ENCODE data around the gene GJC1. TPM values are rescaled to one million over a fixed set of nuclear protein-coding genes. Genes with fewer than 3 reads are reported as not detected.
A peak's percentile ranks its signal among the peaks of the same experiment; 100 is the strongest.

The GJC1 gene
- 1 to 10 TPM; 1.6 to 2.2 TPM for total RNA-seq

DNA sequence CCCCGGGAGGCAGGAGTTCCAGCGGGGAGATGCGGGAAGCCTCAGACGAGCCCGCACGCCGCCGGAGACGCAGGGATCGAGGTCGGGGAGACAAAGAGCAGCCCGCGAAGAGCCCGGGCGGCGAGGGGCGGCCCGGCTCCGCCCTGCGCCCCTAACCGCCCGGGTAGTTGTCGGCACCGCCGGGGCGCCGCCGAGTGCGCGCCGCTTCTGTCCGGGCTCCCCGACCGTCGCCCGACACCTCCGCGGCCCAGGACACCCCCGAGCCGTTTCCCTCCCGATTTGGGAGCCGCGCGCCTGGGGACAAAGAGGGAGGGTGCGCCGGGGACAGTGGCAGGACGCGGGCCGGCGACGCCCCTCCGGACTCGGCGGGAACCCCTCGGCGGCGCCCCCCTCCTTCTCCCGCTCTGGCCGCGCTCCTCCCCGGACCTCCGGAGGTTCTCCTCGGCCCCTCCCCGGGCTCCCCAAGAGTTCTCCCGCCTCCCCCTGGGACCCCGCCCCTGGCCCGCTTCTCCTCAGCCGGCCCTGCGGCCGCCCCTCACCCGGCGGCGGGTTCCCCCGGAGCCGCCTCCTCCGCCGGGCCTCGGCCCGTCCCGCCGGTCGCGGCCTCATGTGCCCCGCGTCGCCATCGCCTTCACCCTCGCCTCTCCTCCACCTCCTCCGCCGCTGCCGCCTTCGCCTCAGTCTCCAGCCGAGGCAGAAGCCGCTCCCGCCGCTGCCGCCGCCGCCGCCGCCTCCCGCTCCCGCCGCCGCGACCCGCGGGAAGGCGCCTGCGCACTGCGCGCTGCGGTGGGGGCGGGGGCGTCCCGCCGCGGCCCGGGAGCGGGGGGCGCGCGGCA is at the start of gene GJC1:
Gene GJC1 (minus strand): TSS at position 765 of the 836 bp plus-strand sequence. CDS start 24,470 bp downstream, outside the sequence.
- DNase-seq, result no peak
- Mint-ChIP-seq H3K4me3 (peak within 1 kb of the TSS; percentile 70), H3K36me3 (ENCODE audit: low read depth) (no peaks in the 10 kb centered on the region), H3K27ac (peak within 1 kb of the TSS; percentile 9), H3K4me1 (ENCODE audit: low read depth) (peaks cover 12% of the 10 kb centered on the region), H3K9me3 (ENCODE audit: insufficient read depth) (no peaks in the 10 kb centered on the region), H3K27me3 (ENCODE audit: low read depth) (peaks cover 49% of the 10 kb centered on the region)
- ChIA-PET POLR2A (no interaction called here), CTCF (interaction anchor here (0.7 to 1.6 kb wide), 4 partner anchors 11 to 306 kb away, joined by 3 to 6 read pairs (median 4); partner anchors contain the start of gene ACBD4)
- peak; percentile 77 for ATAC-seq

DNA sequence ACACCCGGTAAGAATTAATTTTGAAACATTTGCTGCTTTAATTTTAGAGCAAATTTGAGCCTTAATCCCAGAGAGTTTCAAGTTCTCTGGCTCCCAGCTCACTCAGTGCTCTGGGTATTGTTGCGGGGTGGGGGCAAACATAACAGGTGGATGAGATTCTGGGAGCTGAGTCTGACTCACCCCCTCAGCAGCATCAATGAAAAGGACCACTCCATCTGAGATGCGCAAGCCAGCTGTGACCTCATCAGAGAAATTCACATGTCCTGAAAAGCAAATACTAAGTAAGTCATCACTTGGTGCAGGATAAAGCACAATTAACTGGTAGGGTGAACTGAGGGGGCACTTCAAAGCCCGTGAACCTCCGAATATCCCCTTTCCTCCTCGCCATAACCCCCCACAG is 49.3 kb upstream of the GJC1 start:
- no peak for DNase-seq
- H3K27ac Mint-ChIP-seq, result no peak overlapping the region
- peaks cover 54% of the 10 kb centered on the region for H3K36me3 Mint-ChIP-seq (ENCODE audit: low read depth)
- no peak for ATAC-seq
- no peaks in the 10 kb centered on the region for H3K27me3 Mint-ChIP-seq (ENCODE audit: low read depth)
- ChIA-PET CTCF (interaction anchor here (0.9 to 3.3 kb wide), 23 partner anchors 8 to 256 kb away, joined by 3 to 49 read pairs (median 5); partner anchors contain the start of genes ACBD4 and EFTUD2), POLR2A (no interaction called here)
- H3K4me1 Mint-ChIP-seq (ENCODE audit: low read depth), result no peaks in the 10 kb centered on the region
- H3K9me3 Mint-ChIP-seq (ENCODE audit: insufficient read depth), result no peaks in the 10 kb centered on the region
- H3K4me3 Mint-ChIP-seq, result no peak overlapping the region

DNA sequence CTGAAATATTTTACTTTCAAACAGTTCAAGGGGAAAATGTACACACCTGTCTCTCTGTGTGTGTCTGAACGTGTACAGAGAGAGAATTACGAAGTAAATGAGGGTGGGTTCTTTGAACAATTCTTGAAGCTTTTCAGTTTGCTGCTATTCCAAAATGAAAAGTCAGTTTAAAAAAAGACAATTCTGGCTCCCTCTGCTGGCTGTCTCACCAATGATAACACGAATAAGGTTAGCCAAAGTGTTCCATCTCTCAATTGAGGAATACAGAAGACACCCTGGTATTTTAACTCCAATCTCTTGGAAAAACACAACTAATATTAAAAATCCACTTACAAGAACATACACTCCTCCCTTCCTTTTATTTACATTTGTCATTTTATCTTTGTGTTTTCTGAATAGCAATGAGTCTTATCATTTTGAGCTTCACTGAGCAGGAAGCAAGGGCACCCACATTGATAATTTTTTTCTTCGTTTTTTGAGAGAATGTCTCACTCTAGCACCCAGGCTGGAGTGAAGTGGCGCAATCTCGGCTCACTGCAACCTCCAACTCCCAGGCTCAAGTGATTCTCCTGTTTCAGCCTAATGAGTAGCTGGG is 48.6 kb upstream of the GJC1 start:
- Mint-ChIP-seq H3K4me1 (ENCODE audit: low read depth) (no peaks in the 10 kb centered on the region), H3K27me3 (ENCODE audit: low read depth) (no peaks in the 10 kb centered on the region), H3K9me3 (ENCODE audit: insufficient read depth) (no peaks in the 10 kb centered on the region), H3K27ac (peak overlapping the region; percentile 4), H3K36me3 (ENCODE audit: low read depth) (peaks cover 55% of the 10 kb centered on the region), H3K4me3 (no peak overlapping the region)
- ChIA-PET CTCF (interaction anchor here (0.9 to 3.3 kb wide), 28 partner anchors 9 to 257 kb away, joined by 3 to 49 read pairs (median 5); partner anchors contain the start of genes ACBD4 and EFTUD2), POLR2A (no interaction called here)
- peak; percentile 54 for DNase-seq
- no peak for ATAC-seq

DNA sequence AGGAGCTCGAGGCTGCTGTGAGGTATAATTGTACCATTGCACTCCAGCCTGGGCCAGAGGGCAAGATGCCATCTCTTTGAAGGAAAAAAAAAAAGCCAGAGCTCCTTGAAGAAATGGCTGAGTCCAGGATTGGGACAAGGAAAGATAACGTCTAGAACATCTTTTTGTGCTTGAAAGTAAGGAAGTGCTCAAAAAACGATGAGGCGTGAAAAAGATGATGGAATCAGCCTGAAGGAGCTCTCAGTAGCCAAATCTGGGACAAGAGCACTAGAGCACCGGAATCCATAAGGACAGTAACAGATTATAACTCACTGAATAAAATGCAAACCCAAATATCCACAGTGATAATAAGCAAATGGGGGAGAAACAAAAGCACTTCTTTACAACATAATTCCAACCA is 47.0 kb upstream of the GJC1 start:
- Mint-ChIP-seq H3K27ac (no peak overlapping the region), H3K27me3 (ENCODE audit: low read depth) (no peaks in the 10 kb centered on the region), H3K9me3 (ENCODE audit: insufficient read depth) (no peaks in the 10 kb centered on the region), H3K4me3 (no peak overlapping the region), H3K4me1 (ENCODE audit: low read depth) (no peaks in the 10 kb centered on the region), H3K36me3 (ENCODE audit: low read depth) (peaks cover 47% of the 10 kb centered on the region)
- POLR2A ChIA-PET, result no interaction called here
- ATAC-seq (no peak), DNase-seq (no peak)
- CTCF ChIA-PET, result interaction anchor here (0.7 to 3.3 kb wide), 6 partner anchors 10 to 192 kb away, joined by 3 to 49 read pairs (median 5); no protein-coding TSS in a partner anchor

DNA sequence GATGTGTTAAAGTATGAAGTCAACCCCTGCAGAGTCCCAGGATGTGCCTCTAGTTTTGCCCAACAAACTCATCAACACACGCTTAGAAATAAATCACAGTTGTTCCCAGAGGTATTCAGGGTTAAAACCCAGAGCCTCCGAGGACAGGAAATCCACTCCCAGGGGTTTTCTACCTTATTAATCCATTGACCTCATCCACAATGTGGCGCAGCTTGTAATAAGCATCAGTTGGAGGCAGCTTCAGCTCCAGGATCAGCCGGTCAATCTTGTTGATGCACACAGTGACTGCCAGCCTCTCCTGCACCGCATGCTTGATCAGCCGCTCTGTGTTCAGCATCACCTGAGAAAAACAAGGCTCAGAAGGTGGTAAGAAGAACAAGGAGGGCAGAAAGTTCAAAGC is 45.7 kb upstream of the GJC1 start:
- Mint-ChIP-seq H3K27me3 (ENCODE audit: low read depth) (no peaks in the 10 kb centered on the region), H3K9me3 (ENCODE audit: insufficient read depth) (no peaks in the 10 kb centered on the region), H3K27ac (no peak overlapping the region), H3K4me1 (ENCODE audit: low read depth) (no peaks in the 10 kb centered on the region), H3K4me3 (no peak overlapping the region), H3K36me3 (ENCODE audit: low read depth) (peaks cover 50% of the 10 kb centered on the region)
- DNase-seq (no peak), ATAC-seq (no peak)
- ChIA-PET POLR2A (no interaction called here), CTCF (interaction anchor here (1.1 kb wide), 1 partner anchor 100 kb away, joined by 3 read pairs; no protein-coding TSS in a partner anchor)

DNA sequence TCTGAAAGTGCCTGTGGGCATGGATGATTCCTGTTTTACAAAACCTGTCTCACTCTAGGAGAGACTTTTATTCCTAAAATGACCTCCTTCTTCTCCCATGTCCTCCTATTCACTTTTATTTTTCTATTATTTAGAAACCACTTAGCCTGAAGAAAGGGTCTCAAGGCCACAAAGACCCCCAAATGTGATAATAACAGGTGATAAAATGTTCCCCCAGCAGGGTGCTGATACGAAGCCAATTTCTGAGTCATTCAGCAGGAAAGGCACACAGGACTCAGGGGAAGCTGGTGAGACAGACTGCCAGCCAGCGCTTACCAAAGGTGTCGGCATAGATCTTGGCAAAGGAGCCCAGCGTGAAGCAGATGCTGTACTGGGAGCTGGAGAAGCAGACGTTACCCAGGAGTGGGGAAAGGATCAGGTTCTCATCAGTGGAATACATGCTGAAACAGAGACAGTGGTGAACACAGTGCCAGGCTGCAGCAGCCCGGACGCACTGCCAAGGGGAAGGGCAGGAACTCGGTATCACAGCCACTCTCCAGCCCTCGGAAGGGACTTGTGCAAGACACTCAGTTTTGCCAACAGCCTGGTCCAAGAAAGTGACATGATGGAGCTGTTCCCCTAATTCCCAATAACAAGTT is 42.2 kb upstream of the GJC1 start:
- Mint-ChIP-seq H3K27me3 (ENCODE audit: low read depth) (no peaks in the 10 kb centered on the region), H3K4me3 (no peak overlapping the region), H3K4me1 (ENCODE audit: low read depth) (no peaks in the 10 kb centered on the region), H3K27ac (no peak overlapping the region), H3K36me3 (ENCODE audit: low read depth) (peaks cover 43% of the 10 kb centered on the region), H3K9me3 (ENCODE audit: insufficient read depth) (no peaks in the 10 kb centered on the region)
- no peak for DNase-seq
- ATAC-seq, result no peak
- ChIA-PET POLR2A (no interaction called here), CTCF (no interaction called here)

DNA sequence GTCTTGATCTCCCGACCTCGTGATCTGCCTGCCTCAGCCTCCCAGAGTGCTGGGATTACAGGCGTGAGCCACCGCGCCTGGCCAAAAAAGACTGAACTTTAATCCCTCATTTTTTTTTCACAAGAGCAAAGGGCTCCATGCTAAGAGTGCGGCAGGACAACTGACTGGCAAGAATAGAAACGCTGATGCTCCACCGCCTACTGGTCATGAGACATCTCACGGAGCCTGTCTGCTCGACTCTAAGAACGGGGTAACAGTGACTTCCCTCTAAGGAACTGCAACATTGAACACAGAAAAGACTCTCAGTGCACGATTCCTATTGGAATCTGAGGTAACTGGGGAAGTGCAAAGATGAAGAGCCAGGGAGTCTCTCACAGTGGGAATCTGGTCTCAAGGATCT is 41.5 kb upstream of the GJC1 start:
- ATAC-seq (no peak), DNase-seq (no peak)
- H3K4me3 Mint-ChIP-seq, result no peak overlapping the region
- H3K9me3 Mint-ChIP-seq (ENCODE audit: insufficient read depth), result no peaks in the 10 kb centered on the region
- H3K36me3 Mint-ChIP-seq (ENCODE audit: low read depth), result peaks cover 42% of the 10 kb centered on the region
- ChIA-PET POLR2A (interaction anchor here (1.0 kb wide), 1 partner anchor 28 kb away, joined by 3 read pairs; the partner anchor contains the start of gene EFTUD2), CTCF (no interaction called here)
- no peaks in the 10 kb centered on the region for H3K27me3 Mint-ChIP-seq (ENCODE audit: low read depth)
- H3K4me1 Mint-ChIP-seq (ENCODE audit: low read depth), result no peaks in the 10 kb centered on the region
- H3K27ac Mint-ChIP-seq, result no peak overlapping the region

DNA sequence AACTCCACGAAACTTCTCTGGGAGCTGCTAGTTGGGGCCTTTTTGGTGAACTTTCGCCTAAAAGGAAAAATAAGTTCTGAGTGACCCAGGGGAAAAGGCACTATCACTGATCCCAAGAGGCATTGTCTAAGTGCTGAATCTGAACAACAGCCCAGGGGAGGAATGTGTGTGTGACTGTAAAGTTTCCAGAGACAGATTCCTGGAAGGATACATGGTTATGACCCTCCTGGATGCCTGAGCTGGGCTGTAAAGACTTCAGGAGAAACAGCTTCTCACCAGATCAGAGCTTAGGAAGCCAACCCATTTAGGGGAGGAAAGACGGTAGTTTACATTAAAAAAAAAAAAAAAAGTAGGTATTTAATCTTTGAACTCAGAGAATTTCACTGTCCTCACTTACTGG is 37.8 kb upstream of the GJC1 start:
- H3K4me3 Mint-ChIP-seq, result no peak overlapping the region
- peaks cover 50% of the 10 kb centered on the region for H3K36me3 Mint-ChIP-seq (ENCODE audit: low read depth)
- POLR2A ChIA-PET, result no interaction called here
- ATAC-seq (no peak), DNase-seq (no peak)
- H3K27me3 Mint-ChIP-seq (ENCODE audit: low read depth), result no peaks in the 10 kb centered on the region
- H3K4me1 Mint-ChIP-seq (ENCODE audit: low read depth), result no peaks in the 10 kb centered on the region
- CTCF ChIA-PET, result interaction anchor here (5.1 to 14.7 kb wide), 4 partner anchors 10 to 93 kb away, joined by 33 to 161 read pairs (median 50); no protein-coding TSS in a partner anchor
- no peak overlapping the region for H3K27ac Mint-ChIP-seq
- H3K9me3 Mint-ChIP-seq (ENCODE audit: insufficient read depth), result no peaks in the 10 kb centered on the region

DNA sequence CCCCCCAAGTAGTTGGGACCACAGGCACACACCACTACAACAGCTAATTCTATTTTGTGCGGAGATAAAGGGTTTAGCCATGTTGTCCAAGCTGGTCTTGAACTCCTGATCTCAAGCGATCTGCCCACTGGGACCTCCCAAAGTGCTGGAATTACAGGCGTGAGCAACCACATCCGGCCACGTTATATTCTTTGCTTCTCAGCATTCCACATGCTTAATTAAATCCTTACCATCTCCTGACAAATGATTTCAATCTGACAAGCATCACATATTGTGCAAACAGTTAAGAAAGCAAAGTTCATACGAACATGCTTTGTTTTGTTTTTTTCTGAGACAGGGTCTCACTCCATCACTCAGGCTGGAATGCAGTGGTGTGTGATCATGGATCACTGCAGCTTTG is 35.8 kb upstream of the GJC1 start:
- Mint-ChIP-seq H3K36me3 (ENCODE audit: low read depth) (peaks cover 45% of the 10 kb centered on the region), H3K4me3 (no peak overlapping the region), H3K4me1 (ENCODE audit: low read depth) (no peaks in the 10 kb centered on the region), H3K9me3 (ENCODE audit: insufficient read depth) (no peaks in the 10 kb centered on the region), H3K27me3 (ENCODE audit: low read depth) (no peaks in the 10 kb centered on the region), H3K27ac (no peak overlapping the region)
- no peak for ATAC-seq
- DNase-seq, result no peak
- ChIA-PET CTCF (interaction anchor here (0.9 to 14.7 kb wide), 7 partner anchors 12 to 129 kb away, joined by 3 to 161 read pairs (median 33); no protein-coding TSS in a partner anchor), POLR2A (interaction anchor here (1.2 kb wide), 1 partner anchor 8 kb away, joined by 5 read pairs; no protein-coding TSS in a partner anchor)

DNA sequence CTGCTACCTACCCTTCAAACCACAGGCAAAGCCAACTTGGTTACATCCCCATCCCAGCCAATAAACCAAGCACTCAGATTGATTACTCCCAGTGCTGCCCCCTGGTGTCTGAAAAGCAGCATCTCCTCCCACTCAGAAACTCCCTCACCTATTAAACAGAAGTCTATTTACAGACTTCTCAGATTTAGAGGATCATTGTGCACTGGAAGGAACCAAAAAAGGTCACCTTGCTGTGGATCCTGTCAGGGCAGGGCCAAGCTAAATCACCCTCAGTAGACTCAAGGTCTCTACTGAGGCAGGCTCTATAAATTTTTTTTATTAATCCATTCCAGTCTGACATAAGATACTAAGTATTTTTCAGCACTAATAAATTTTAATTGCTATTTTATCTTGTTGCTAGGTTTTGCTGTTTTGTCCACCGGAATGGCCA is 35.2 kb upstream of the GJC1 start:
- no peak overlapping the region for H3K4me3 Mint-ChIP-seq
- H3K27me3 Mint-ChIP-seq (ENCODE audit: low read depth), result no peaks in the 10 kb centered on the region
- no peak overlapping the region for H3K27ac Mint-ChIP-seq
- DNase-seq, result peak; percentile 84
- H3K9me3 Mint-ChIP-seq (ENCODE audit: insufficient read depth), result no peaks in the 10 kb centered on the region
- no peaks in the 10 kb centered on the region for H3K4me1 Mint-ChIP-seq (ENCODE audit: low read depth)
- peaks cover 46% of the 10 kb centered on the region for H3K36me3 Mint-ChIP-seq (ENCODE audit: low read depth)
- POLR2A ChIA-PET, result no interaction called here
- CTCF ChIA-PET, result interaction anchor here (1.0 to 14.7 kb wide), 10 partner anchors 11 to 270 kb away, joined by 3 to 161 read pairs (median 4); partner anchors contain the start of genes ACBD4 and HIGD1B
- peak; percentile 83 for ATAC-seq

DNA sequence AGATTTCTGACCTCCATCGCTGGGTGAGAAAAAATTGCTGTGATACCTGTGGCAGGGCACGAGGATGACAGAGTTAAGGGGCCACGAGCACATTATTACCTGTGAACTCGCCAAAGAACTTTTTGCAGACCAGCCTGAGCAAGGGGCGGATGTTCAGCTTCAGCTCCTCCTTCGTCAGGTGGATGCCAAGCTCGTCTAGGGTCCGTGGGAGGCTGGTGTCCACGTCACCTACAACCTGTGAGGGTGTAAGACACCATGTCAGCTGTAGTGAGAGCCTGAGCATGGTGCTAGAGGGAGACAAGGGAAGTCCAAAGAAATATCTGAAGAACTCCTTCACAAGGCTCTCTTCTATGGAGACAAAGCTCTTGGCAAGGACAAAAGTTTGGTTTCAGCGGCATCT is 34.7 kb upstream of the GJC1 start:
- H3K4me1 Mint-ChIP-seq (ENCODE audit: low read depth), result no peaks in the 10 kb centered on the region
- H3K27ac Mint-ChIP-seq, result no peak overlapping the region
- POLR2A ChIA-PET, result no interaction called here
- CTCF ChIA-PET, result interaction anchor here (0.7 to 14.7 kb wide), 12 partner anchors 9 to 271 kb away, joined by 3 to 161 read pairs (median 4); partner anchors contain the start of genes ACBD4 and HIGD1B
- DNase-seq (no peak), ATAC-seq (peak; percentile 22)
- H3K9me3 Mint-ChIP-seq (ENCODE audit: insufficient read depth), result no peaks in the 10 kb centered on the region
- no peak overlapping the region for H3K4me3 Mint-ChIP-seq
- H3K36me3 Mint-ChIP-seq (ENCODE audit: low read depth), result peaks cover 49% of the 10 kb centered on the region
- H3K27me3 Mint-ChIP-seq (ENCODE audit: low read depth), result no peaks in the 10 kb centered on the region
